ENCODE measurements around the gene BUB1. TPM values are rescaled to one million over a fixed set of nuclear protein-coding genes. Genes with fewer than 3 reads are reported as not detected.

The BUB1 gene
- total and polyA plus RNA-seq, 9 of the 15 experiments (the other 6 are each of a cell fraction or from before 2014, with no cell fraction given), result 73.4 to 247 (median 118) TPM

- TF ChIP-seq ZNF224 (CRISPR knock-in tag; IDR thresholded peaks at IDR 0.05), result no peak
- TF ChIP-seq MAFF (IDR thresholded peaks at IDR 0.05; ENCODE audit: low read length), result no peak
- TF ChIP-seq ZNF436 (CRISPR knock-in tag; IDR thresholded peaks at IDR 0.05), result no peak
- no peak for TF ChIP-seq POLR2AphosphoS2 (IDR thresholded peaks at IDR 0.05; ENCODE audit: low read length)
- TF ChIP-seq CBFA2T3 (IDR thresholded peaks at IDR 0.05), result peak; percentile 94
- no peak for TF ChIP-seq MCM5 (IDR thresholded peaks at IDR 0.05; ENCODE audit: low read depth)
- peak; percentile 56; the same call in 1 of the 2 replicates for TF ChIP-seq HSF4 (CRISPR knock-in tag; IDR thresholded peaks at IDR 0.05; ENCODE audit: borderline replicate concordance)
- no peak for TF ChIP-seq ZBTB26 (CRISPR knock-in tag; IDR thresholded peaks at IDR 0.05)
- no peak for TF ChIP-seq SAFB (IDR thresholded peaks at IDR 0.05; ENCODE audit: borderline replicate concordance, low read depth, low read length)
- no peak for TF ChIP-seq NR4A1 (CRISPR knock-in tag; IDR thresholded peaks at IDR 0.05)
- TF ChIP-seq NR4A1 (tag; IDR thresholded peaks at IDR 0.05), result peak; percentile 96
- no peak for TF ChIP-seq SFPQ (IDR thresholded peaks at IDR 0.05; ENCODE audit: low read depth, low read length)
- TF ChIP-seq E4F1 (CRISPR knock-in tag; IDR thresholded peaks at IDR 0.05; ENCODE audit: borderline replicate concordance), result no peak
- no peak for TF ChIP-seq PCBP2 (IDR thresholded peaks at IDR 0.05; ENCODE audit: low read depth, low read length, poor library complexity, severe bottlenecking)
- peak in 1 of 2 experiments; percentile 60; a peak in 1 of 4 replicates for TF ChIP-seq ZNF639 (CRISPR knock-in tag; conservative IDR thresholded peaks at IDR 0.05 in 1 of 2, IDR thresholded peaks at IDR 0.05 in 1 of 2)
- no peak for TF ChIP-seq RNF2 (IDR thresholded peaks at IDR 0.05)
- no peak for TF ChIP-seq DEAF1 (CRISPR knock-in tag; IDR thresholded peaks at IDR 0.05)
- TF ChIP-seq DACH1 (IDR thresholded peaks at IDR 0.05; ENCODE audit: partially characterized antibody), result no peak
- TF ChIP-seq CREBBP (IDR thresholded peaks at IDR 0.05; ENCODE audit: low read depth, low read length), result no peak
- no peak for TF ChIP-seq ZKSCAN1 (IDR thresholded peaks at IDR 0.05; ENCODE audit: low read depth, low read length)
Observed at GRCh38 chr2:110691612-110692258, 13.9 kb upstream of the BUB1 start (continued).

All from K562 (cell line).